B cell (primary cell): ENCODE measurements around the gene LIPE.

Experiments
- CTCF ChIP-seq: fragments of 200-600 bp; IDR thresholded peaks from one replicate; pipeline ENCODE4 v1.8.0; 2022; ENCODE audit warnings: antibody characterized with exemption, mild to moderate bottlenecking
- EZH2 ChIP-seq: IDR thresholded peaks from 2 replicates; pipeline ENCODE4 v1.6.1; 2012; ENCODE audit warnings: borderline replicate concordance, low read depth, mild to moderate bottlenecking, moderate library complexity, low read length; ENCODE audit not compliant: insufficient read depth, poor library complexity, severe bottlenecking

GRCh38 chr19:42367929-42368328 lies 59.3 kb downstream of the LIPE start:
- TF ChIP-seq EZH2 (no peak), CTCF (no peak)
